Natural killer cell (primary cell): Measurements from ENCODE around the gene ZNF768. TPM values are rescaled to one million over a fixed set of nuclear protein-coding genes. Genes with fewer than 3 reads are reported as not detected.

ENCODE experiments used
- ATAC-seq, 3 donors: fragments of 150-1000 bp in 2 of 3; fragments of 200-7000 bp in 1 of 3; cut with Tn5 transposase; 1 replicate in 1 of 3; 2 replicates in 2 of 3; pipeline ENCODE4 v1.10.0; 2021; ENCODE audit warnings: mild to moderate bottlenecking in 2 of 3, moderate library complexity in 2 of 3
- DNase-seq, 2 donors: peaks; one replicate each; pipeline versions ENCODE4 v3.0.0 to v3.0.0-alpha.2; 2013 to 2021; ENCODE audit warnings: mixed read lengths in 1 of 2
- H3K27ac ChIP-seq: one replicate; pipeline ENCODE4 v1.5.1; 2013; ENCODE audit warnings: mild to moderate bottlenecking, low read length
- H3K27me3 ChIP-seq: one replicate; pipeline ENCODE4 v1.6.1; 2013; ENCODE audit warnings: low read length; ENCODE audit not compliant: control insufficient read depth, insufficient read depth
- H3K36me3 ChIP-seq: one replicate; pipeline ENCODE4 v1.6.1; 2013; ENCODE audit warnings: low read length; ENCODE audit not compliant: control insufficient read depth, insufficient read depth
- H3K4me1 ChIP-seq: one replicate; pipeline ENCODE4 v1.6.1; 2013; ENCODE audit warnings: low read length; ENCODE audit not compliant: control insufficient read depth, insufficient read depth
- H3K4me3 ChIP-seq: one replicate; pipeline ENCODE4 v1.5.1; 2013; ENCODE audit warnings: low read length
- H3K9me3 ChIP-seq: one replicate; pipeline ENCODE4 v1.6.1; 2013; ENCODE audit warnings: low read length; ENCODE audit not compliant: control insufficient read depth, insufficient read depth
- H3K27ac Mint-ChIP-seq, 2 donors: one replicate each; pipeline ENCODE4 v1.8.0; 2022; ENCODE audit warnings: mild to moderate bottlenecking in 2 of 2, mixed read lengths in 2 of 2, moderate library complexity in 1 of 2
- H3K27me3 Mint-ChIP-seq, 2 donors: one replicate each; pipeline ENCODE4 v1.8.0; 2022; ENCODE audit warnings: low read depth in 2 of 2, mixed read lengths in 2 of 2
- H3K36me3 Mint-ChIP-seq: one replicate; pipeline ENCODE4 v1.8.0; 2022; ENCODE audit warnings: mixed read lengths
- H3K4me1 Mint-ChIP-seq, 2 donors: one replicate each; pipeline ENCODE4 v1.8.0; 2022; ENCODE audit warnings: mixed read lengths in 2 of 2
- H3K4me3 Mint-ChIP-seq: one replicate; pipeline ENCODE4 v1.8.0; 2022; ENCODE audit warnings: mild to moderate bottlenecking, moderate library complexity, mixed read lengths
- H3K9me3 Mint-ChIP-seq, 2 donors: one replicate each; pipeline ENCODE4 v1.8.0; 2022; ENCODE audit warnings: mixed read lengths in 2 of 2
- CTCF ChIP-seq: fragments of 200-600 bp; IDR thresholded peaks from one replicate; pipeline ENCODE4 v1.8.0; 2022; ENCODE audit warnings: antibody characterized with exemption
- WGBS: methylation state at CpG from one replicate; pipeline ENCODE4 v1.1.7; 2013; ENCODE audit warnings: missing lambda C conversion rate; ENCODE audit not compliant: insufficient coverage; 5-methylcytosine and 5-hydroxymethylcytosine counted together
- intact Hi-C: fragments of 100-400 bp; cut with micrococcal nuclease; formaldehyde crosslinking; loops from one replicate; pipeline ENCODE4 v1.14.2; 2022
- total RNA-seq, 4 donors: library from RNA; stranded (reverse); fragments of 120-200 nt in 1 of 4; gene quantifications; one replicate each; pipeline versions ENCODE4 v1.2.3 to v1.2.4, GENCODE V29; 2013 to 2022

The ZNF768 gene
- total RNA-seq, 3 donors from 2014 or later (not counting 1 experiment from before 2014, with no cell fraction given): 3.3 to 7.2 (median 5.6) TPM

- H3K4me1 Mint-ChIP-seq: peaks cover 30 to 32% of the 10 kb centered on the region in 2 donors
- no peaks in the 10 kb centered on the region for H3K4me1 ChIP-seq
- no peak overlapping the region for H3K4me3 Mint-ChIP-seq
Measured at GRCh38 chr16:30494709-30495108, 31.7 kb downstream of the ZNF768 start.

GRCh38 chr16:30493941-30494488 lies 32.4 kb downstream of the ZNF768 start:
- ATAC-seq (no peak), DNase-seq (no peak)
- peak overlapping the region; percentile 17 to 62 for H3K27ac Mint-ChIP-seq
- Histone ChIP-seq H3K27ac (no peak overlapping the region), H3K27me3 (no peaks in the 10 kb centered on the region), H3K36me3 (peaks cover 87% of the 10 kb centered on the region), H3K4me1 (peaks cover 3% of the 10 kb centered on the region), H3K4me3 (no peak overlapping the region), H3K9me3 (no peaks in the 10 kb centered on the region)
- H3K36me3 Mint-ChIP-seq: peaks cover 13% of the 10 kb centered on the region
- H3K9me3 Mint-ChIP-seq: no peaks in the 10 kb centered on the region
- no peaks in the 10 kb centered on the region for H3K27me3 Mint-ChIP-seq
- TF ChIP-seq CTCF: no peak
- WGBS: 98% methylated on average over 11 of the region's 11 CpGs
- intact Hi-C loops: no loop called here
- peaks cover 32 to 33% of the 10 kb centered on the region in 2 donors for H3K4me1 Mint-ChIP-seq
- H3K4me3 Mint-ChIP-seq: no peak overlapping the region

More at GRCh38 chr16:30494709-30495108, 31.7 kb downstream of the ZNF768 start:
- H3K36me3 Mint-ChIP-seq: peaks cover 13% of the 10 kb centered on the region
- no peak for DNase-seq
- Histone ChIP-seq H3K27me3 (no peaks in the 10 kb centered on the region), H3K36me3 (peaks cover 85% of the 10 kb centered on the region), H3K4me3 (no peak overlapping the region), H3K27ac (no peak overlapping the region), H3K9me3 (no peaks in the 10 kb centered on the region)
- 94% methylated on average over 10 of the region's 12 CpGs for WGBS
- no peak for ATAC-seq
- no peaks in the 10 kb centered on the region for H3K27me3 Mint-ChIP-seq
- no peak for TF ChIP-seq CTCF
- intact Hi-C loops: no loop called here
- no peaks in the 10 kb centered on the region for H3K9me3 Mint-ChIP-seq
- peak overlapping the region; percentile 17 to 62 for H3K27ac Mint-ChIP-seq

GRCh38 chr16:30491744-30492308 lies 34.5 kb downstream of the ZNF768 start:
- ATAC-seq (peak in 1 of 3 donors; percentile 38), DNase-seq (peak in 1 of 2 donors; percentile 51)
- no peak overlapping the region for H3K4me3 ChIP-seq
- peaks cover 8% of the 10 kb centered on the region for H3K4me1 ChIP-seq
- H3K36me3 ChIP-seq: peaks cover 83% of the 10 kb centered on the region
- H3K27ac ChIP-seq: no peak overlapping the region
- no peaks in the 10 kb centered on the region for H3K9me3 ChIP-seq
- 66% methylated on average over 6 of the region's 6 CpGs for WGBS
- Mint-ChIP-seq H3K4me3 (no peak overlapping the region), H3K9me3 (no peaks in the 10 kb centered on the region), H3K4me1 (peaks cover 39 to 40% of the 10 kb centered on the region in 2 donors), H3K36me3 (peaks cover 13% of the 10 kb centered on the region), H3K27me3 (no peaks in the 10 kb centered on the region), H3K27ac (peak overlapping the region; percentile 64 to 69)
- no peaks in the 10 kb centered on the region for H3K27me3 ChIP-seq
- intact Hi-C loops: no loop called here
- TF ChIP-seq CTCF: no peak

GRCh38 chr16:30491229-30491628 lies 35.1 kb downstream of the ZNF768 start:
- peaks cover 11% of the 10 kb centered on the region for H3K4me1 ChIP-seq
- Mint-ChIP-seq H3K27me3 (no peaks in the 10 kb centered on the region), H3K4me3 (no peak overlapping the region), H3K4me1 (peaks cover 44 to 45% of the 10 kb centered on the region in 2 donors), H3K36me3 (peaks cover 13% of the 10 kb centered on the region), H3K9me3 (no peaks in the 10 kb centered on the region), H3K27ac (peak overlapping the region; percentile 64 to 69)
- ATAC-seq (no peak), DNase-seq (no peak)
- no peak for TF ChIP-seq CTCF
- H3K36me3 ChIP-seq: peaks cover 83% of the 10 kb centered on the region
- 92% methylated on average over 4 of the region's 4 CpGs for WGBS
- no peak overlapping the region for H3K4me3 ChIP-seq
- no peak overlapping the region for H3K27ac ChIP-seq
- H3K27me3 ChIP-seq: no peaks in the 10 kb centered on the region
- H3K9me3 ChIP-seq: no peaks in the 10 kb centered on the region
- intact Hi-C loops: no loop called here
